OCI-LY3 (cell line): ENCODE results near the gene MRPS2.

ENCODE experiments used
- H2AFZ ChIP-seq: fragments of 200-600, 300-600 bp; shearing (Covaris generic); 2 replicates; pipeline ENCODE4 v1.6.0; 2014; ENCODE audit warnings: antibody characterized with exemption, low read depth, low read length
- H3K27ac ChIP-seq: fragments of 200-600, 300-600 bp; sonication (generic); 2 replicates; pipeline ENCODE4 v1.5.1; 2014; ENCODE audit warnings: mild to moderate bottlenecking, low read length, moderate library complexity, mixed read lengths
- H3K27me3 ChIP-seq: fragments of 200-600, 300-600 bp; sonication (generic); 2 replicates; pipeline ENCODE4 v1.6.1; 2014; ENCODE audit warnings: low read depth, low read length, mixed read lengths
- H3K36me3 ChIP-seq: fragments of 200-600, 300-600 bp; sonication (generic); replicated peaks from 2 replicates; pipeline ENCODE3; 2014; ENCODE audit warnings: low read depth, low read length, mixed read lengths
- H3K4me1 ChIP-seq: fragments of 300-600, 200-600 bp; sonication (generic); 2 replicates; pipeline ENCODE4 v1.6.1; 2014; ENCODE audit warnings: low read length, mixed read lengths
- H3K4me2 ChIP-seq: fragments of 200-600, 300-600 bp; sonication (generic); 2 replicates; pipeline ENCODE4 v1.6.1; 2014; ENCODE audit warnings: low read length, mixed read lengths
- H3K4me3 ChIP-seq: fragments of 300-600, 200-600 bp; sonication (generic); 2 replicates; pipeline ENCODE4 v1.5.1; 2014; ENCODE audit warnings: antibody characterized with exemption, mild to moderate bottlenecking, low read length, moderate library complexity
- H3K79me2 ChIP-seq: fragments of 300-600, 200-600 bp; shearing (Covaris generic); 2 replicates; pipeline ENCODE4 v1.6.1; 2014; ENCODE audit warnings: mild to moderate bottlenecking, low read length, mixed read lengths
- H3K9ac ChIP-seq: fragments of 300-600, 200-600 bp; shearing (Covaris generic); 2 replicates; pipeline ENCODE4 v1.6.0; 2014; ENCODE audit warnings: mild to moderate bottlenecking, low read length, moderate library complexity
- H3K9me3 ChIP-seq: fragments of 200-600, 300-600 bp; shearing (Covaris generic); 2 replicates; pipeline ENCODE4 v1.6.1; 2014; ENCODE audit warnings: low read length, mixed read lengths; ENCODE audit not compliant: insufficient read depth
- H4K20me1 ChIP-seq: fragments of 200-600, 300-600 bp; sonication (generic); 2 replicates; pipeline ENCODE4 v1.6.1; 2016; ENCODE audit warnings: low read length, mixed read lengths; ENCODE audit not compliant: insufficient read depth
- EZH2phosphoT487 ChIP-seq: fragments of 200-600 bp; shearing (Covaris generic); IDR thresholded peaks from 2 replicates; pipeline ENCODE4 v1.6.1; 2018; ENCODE audit warnings: antibody characterized with exemption, mixed run types, low read depth
- TF ChIP-seq, protein P1 (sequence below): fragments of 200-600, 300-600 bp; sonication (generic); IDR thresholded peaks from 2 replicates; pipeline ENCODE4 v1.5.1; 2014; ENCODE audit warnings: antibody characterized with exemption, low read length, low read depth

MRPS2 gene

DNA sequence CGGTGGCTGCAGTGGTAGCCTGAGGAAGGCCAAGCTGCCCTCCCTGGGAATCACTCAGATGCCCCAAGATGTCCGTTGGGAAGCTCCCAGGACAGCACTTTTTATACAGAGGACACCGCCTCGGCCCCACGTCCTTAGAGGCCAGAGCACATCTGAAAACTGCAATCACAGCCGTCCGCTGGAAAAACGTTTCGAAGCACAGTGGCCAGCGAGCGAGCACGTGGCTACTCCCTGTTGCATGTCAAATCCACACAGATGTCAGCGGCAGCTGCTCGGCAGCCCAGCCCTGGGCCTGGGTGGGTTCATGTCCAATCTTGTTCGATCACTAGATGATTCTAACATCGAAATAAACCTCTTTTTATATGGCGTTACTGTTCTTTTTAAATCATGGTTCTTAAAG is 12.0 kb upstream of the MRPS2 start:
- Histone ChIP-seq H3K4me1 (no peaks in the 10 kb centered on the region), H3K4me2 (no peak overlapping the region), H2AFZ (no peak overlapping the region), H3K36me3 (no peaks in the 10 kb centered on the region), H3K27me3 (no peaks in the 10 kb centered on the region), H3K27ac (no peak overlapping the region), H3K79me2 (no peaks in the 10 kb centered on the region), H3K4me3 (no peak overlapping the region), H4K20me1 (no peaks in the 10 kb centered on the region), H3K9ac (no peak overlapping the region), H3K9me3 (no peaks in the 10 kb centered on the region)
- TF ChIP-seq, protein P1, sequence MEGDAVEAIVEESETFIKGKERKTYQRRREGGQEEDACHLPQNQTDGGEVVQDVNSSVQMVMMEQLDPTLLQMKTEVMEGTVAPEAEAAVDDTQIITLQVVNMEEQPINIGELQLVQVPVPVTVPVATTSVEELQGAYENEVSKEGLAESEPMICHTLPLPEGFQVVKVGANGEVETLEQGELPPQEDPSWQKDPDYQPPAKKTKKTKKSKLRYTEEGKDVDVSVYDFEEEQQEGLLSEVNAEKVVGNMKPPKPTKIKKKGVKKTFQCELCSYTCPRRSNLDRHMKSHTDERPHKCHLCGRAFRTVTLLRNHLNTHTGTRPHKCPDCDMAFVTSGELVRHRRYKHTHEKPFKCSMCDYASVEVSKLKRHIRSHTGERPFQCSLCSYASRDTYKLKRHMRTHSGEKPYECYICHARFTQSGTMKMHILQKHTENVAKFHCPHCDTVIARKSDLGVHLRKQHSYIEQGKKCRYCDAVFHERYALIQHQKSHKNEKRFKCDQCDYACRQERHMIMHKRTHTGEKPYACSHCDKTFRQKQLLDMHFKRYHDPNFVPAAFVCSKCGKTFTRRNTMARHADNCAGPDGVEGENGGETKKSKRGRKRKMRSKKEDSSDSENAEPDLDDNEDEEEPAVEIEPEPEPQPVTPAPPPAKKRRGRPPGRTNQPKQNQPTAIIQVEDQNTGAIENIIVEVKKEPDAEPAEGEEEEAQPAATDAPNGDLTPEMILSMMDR = no peak
- no peak for TF ChIP-seq EZH2phosphoT487

DNA sequence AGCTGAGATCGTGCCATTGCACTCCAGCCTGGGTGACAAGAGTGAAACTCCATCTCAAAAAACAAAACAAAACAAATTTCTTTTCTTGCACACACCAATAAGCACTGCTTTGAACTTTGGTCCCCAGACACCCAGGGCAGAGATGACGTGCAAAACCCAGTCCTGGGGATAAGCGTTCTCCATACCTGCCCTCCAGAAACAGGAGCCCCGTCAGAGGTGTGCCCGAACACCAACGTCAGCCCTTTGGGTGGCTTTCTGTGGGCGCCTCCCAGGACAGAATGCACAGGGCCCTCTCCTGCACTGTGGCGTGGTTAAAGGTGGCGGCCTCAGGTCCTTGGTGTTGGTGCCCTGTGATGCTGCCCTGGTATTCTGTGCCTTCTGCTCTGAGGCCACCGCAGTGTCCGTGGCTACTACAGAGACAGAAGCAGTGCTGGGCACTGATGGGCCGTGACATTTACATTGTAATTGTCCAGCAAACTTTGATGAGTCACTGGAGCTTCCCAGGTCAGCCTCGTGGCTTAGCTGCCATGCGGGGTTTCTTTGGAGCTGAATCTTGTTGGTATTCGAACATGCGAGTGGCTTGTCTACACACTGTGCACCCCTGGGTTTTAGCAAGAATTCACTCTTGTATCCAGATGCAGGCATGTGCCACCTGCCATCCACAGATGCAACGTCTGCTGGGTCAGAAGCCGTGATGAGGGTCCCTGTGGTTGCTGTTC is 11.1 kb upstream of the MRPS2 start:
- Histone ChIP-seq H2AFZ (no peak overlapping the region), H3K79me2 (no peaks in the 10 kb centered on the region), H3K4me1 (no peaks in the 10 kb centered on the region), H3K27me3 (no peaks in the 10 kb centered on the region), H3K4me3 (no peak overlapping the region), H3K4me2 (no peak overlapping the region), H4K20me1 (no peaks in the 10 kb centered on the region), H3K27ac (no peak overlapping the region), H3K9me3 (no peaks in the 10 kb centered on the region), H3K36me3 (no peaks in the 10 kb centered on the region), H3K9ac (no peak overlapping the region)
- TF ChIP-seq, protein P1 = no peak
- TF ChIP-seq EZH2phosphoT487 = no peak

DNA sequence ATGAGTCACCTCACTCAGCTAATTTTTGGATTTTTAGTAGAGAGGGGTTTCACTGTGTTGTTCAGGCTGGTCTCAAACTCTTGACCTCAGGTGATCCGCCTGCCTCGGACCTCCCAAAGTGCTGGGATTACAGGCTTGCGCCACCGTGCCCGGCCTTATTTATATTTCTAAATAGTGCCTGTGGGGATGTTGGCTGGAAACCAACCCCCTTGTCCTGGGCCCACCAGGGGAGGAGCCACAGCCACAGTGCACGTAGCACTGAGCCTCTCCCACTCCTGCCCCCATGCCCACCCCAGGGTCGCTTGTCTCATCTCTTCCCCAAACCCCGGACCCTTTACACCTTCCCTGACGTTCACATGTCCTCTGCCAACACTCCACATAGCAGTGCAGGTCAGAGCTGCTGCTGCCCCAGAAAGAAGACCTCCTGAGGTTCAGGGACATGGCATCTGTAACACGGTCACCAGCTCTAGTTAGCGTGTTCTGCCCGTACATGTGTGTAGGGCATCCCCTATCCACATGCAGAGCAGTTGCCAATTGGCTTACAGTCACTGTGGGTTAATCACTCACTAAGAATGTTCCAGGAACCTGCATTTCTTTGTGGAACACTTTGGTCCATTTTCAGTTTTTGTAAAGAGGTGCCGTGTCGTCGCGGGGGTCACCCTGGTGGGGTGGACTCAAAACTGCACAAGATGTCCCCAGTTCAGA is 10.2 kb upstream of the MRPS2 start:
- TF ChIP-seq, protein P1 = no peak
- no peak for TF ChIP-seq EZH2phosphoT487
- Histone ChIP-seq H3K27ac (no peak overlapping the region), H2AFZ (no peak overlapping the region), H4K20me1 (no peaks in the 10 kb centered on the region), H3K4me1 (no peaks in the 10 kb centered on the region), H3K79me2 (no peaks in the 10 kb centered on the region), H3K4me2 (no peak overlapping the region), H3K9ac (no peak overlapping the region), H3K4me3 (no peak overlapping the region), H3K9me3 (no peaks in the 10 kb centered on the region), H3K36me3 (no peaks in the 10 kb centered on the region), H3K27me3 (no peaks in the 10 kb centered on the region)

DNA sequence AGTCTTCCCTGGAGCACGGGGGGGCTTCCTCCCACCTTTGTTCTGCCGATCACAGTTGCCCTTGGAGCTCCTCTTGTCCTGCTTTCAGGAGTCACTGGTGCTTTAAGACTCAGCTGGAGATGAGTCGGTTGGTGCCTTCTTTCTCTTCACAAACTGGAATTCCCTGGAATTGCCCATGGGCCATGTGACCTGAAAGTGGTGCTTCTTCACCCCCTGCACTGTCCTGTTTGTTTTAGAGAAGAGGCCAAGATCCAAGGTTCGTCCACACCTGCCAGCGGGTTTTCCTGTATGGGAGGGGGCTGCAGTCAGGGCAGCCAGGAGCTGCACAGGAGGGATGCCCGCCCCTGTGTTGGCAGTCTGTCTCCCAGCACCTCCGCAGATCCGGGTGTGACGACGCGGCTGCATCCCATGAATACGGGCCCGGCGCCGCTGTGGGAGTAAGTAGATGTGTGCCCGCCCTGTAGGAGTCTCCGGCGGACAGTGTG is 9.5 kb upstream of the MRPS2 start:
- H3K4me1 ChIP-seq = no peaks in the 10 kb centered on the region
- H3K9ac ChIP-seq = no peak overlapping the region
- H3K79me2 ChIP-seq = no peaks in the 10 kb centered on the region
- H3K27ac ChIP-seq = no peak overlapping the region
- H3K9me3 ChIP-seq = no peaks in the 10 kb centered on the region
- no peak overlapping the region for H3K4me3 ChIP-seq
- no peak overlapping the region for H3K4me2 ChIP-seq
- no peak for TF ChIP-seq EZH2phosphoT487
- TF ChIP-seq, protein P1 = no peak
- H4K20me1 ChIP-seq = no peaks in the 10 kb centered on the region
- no peak overlapping the region for H2AFZ ChIP-seq
- H3K36me3 ChIP-seq = no peaks in the 10 kb centered on the region
- no peaks in the 10 kb centered on the region for H3K27me3 ChIP-seq
